ENCODE measurements around the gene AMMECR1. TPM values are rescaled to one million over a fixed set of nuclear protein-coding genes. Genes with fewer than 3 reads are reported as not detected.

AMMECR1 gene
- total and polyA plus RNA-seq, 8 donors: 0.45 to 28.7 (median 3.6) TPM

GRCh38 chrX:110161361-110161686 lies 156.6 kb downstream of the AMMECR1 start:
- H3K9me3 ChIP-seq: no peaks in the 10 kb centered on the region
- TF ChIP-seq CTCF (IDR thresholded peaks at IDR 0.05) (no peak), POLR2A (IDR thresholded peaks at IDR 0.05) (no peak), EP300 (IDR thresholded peaks at IDR 0.05) (no peak)
- H3K4me3 ChIP-seq: no peak overlapping the region
- H3K27me3 ChIP-seq: no peaks in the 10 kb centered on the region
- intact Hi-C loops (cut with DNase I; ENCODE audit: low total_unique reads): loop anchor here (5.0 kb wide), 1 partner anchor 251 kb away; no protein-coding TSS in a partner anchor
- no peaks in the 10 kb centered on the region for H3K36me3 ChIP-seq
- H3K4me1 ChIP-seq: no peaks in the 10 kb centered on the region
- H3K27ac ChIP-seq: no peak overlapping the region
- WGBS, 5 donors: 63 to 100% (median 95%) methylated on average over 1 of the region's 1 CpG
- DNase-seq: no peak

- TF ChIP-seq POLR2A (IDR thresholded peaks at IDR 0.05): no peak
- no peak for TF ChIP-seq EP300 (IDR thresholded peaks at IDR 0.05)
- TF ChIP-seq CTCF (IDR thresholded peaks at IDR 0.05): no peak
- TF ChIP-seq POLR2AphosphoS5 (IDR thresholded peaks at IDR 0.05): no peak
- H3K9me3 ChIP-seq: no peaks in the 10 kb centered on the region
- H3K27ac ChIP-seq: no peak overlapping the region
- H3K27me3 ChIP-seq: peaks cover 0 to 4% (median 0%) of the 10 kb centered on the region in 3 donors
- intact Hi-C loops (cut with DNase I; ENCODE audit: low total_unique reads): loop anchor here (5.0 kb wide), 1 partner anchor 252 kb away; no protein-coding TSS in a partner anchor
- DNase-seq: no peak
- no peaks in the 10 kb centered on the region for H3K4me1 ChIP-seq
- H3K4me3 ChIP-seq: no peak overlapping the region
- 50 to 79% (median 66%) methylated on average over 2 of the region's 2 CpGs for WGBS, 5 donors
- H3K36me3 ChIP-seq: no peaks in the 10 kb centered on the region
These were observed 158.0 kb downstream of the AMMECR1 start for GRCh38 chrX:110159865-110160264.

GRCh38 chrX:110159235-110159634 lies 158.7 kb downstream of the AMMECR1 start:
- TF ChIP-seq POLR2AphosphoS5 (IDR thresholded peaks at IDR 0.05): no peak
- no peak for TF ChIP-seq EP300 (IDR thresholded peaks at IDR 0.05)
- no peak for TF ChIP-seq POLR2A (IDR thresholded peaks at IDR 0.05)
- TF ChIP-seq CTCF (IDR thresholded peaks at IDR 0.05): no peak
- no peak for DNase-seq
- Histone ChIP-seq H3K4me1 (no peaks in the 10 kb centered on the region), H3K9me3 (no peaks in the 10 kb centered on the region), H3K27ac (no peak overlapping the region), H3K4me3 (no peak overlapping the region), H3K36me3 (no peaks in the 10 kb centered on the region), H3K27me3 (peaks cover 0 to 8% (median 0%) of the 10 kb centered on the region in 3 donors)
- 69 to 89% (median 82%) methylated on average over 7 of the region's 7 CpGs for WGBS, 5 donors
- intact Hi-C loops (cut with DNase I; ENCODE audit: low total_unique reads): no loop called here

GRCh38 chrX:110157444-110157843 lies 160.4 kb downstream of the AMMECR1 start:
- Histone ChIP-seq H3K36me3 (no peaks in the 10 kb centered on the region), H3K27ac (no peak overlapping the region), H3K27me3 (peaks cover 0 to 8% (median 0%) of the 10 kb centered on the region in 3 donors), H3K9me3 (no peaks in the 10 kb centered on the region), H3K4me3 (no peak overlapping the region), H3K4me1 (no peaks in the 10 kb centered on the region)
- 53 to 92% (median 82%) methylated on average over 1 of the region's 1 CpG for WGBS, 5 donors
- no peak for DNase-seq
- TF ChIP-seq EP300 (IDR thresholded peaks at IDR 0.05) (no peak), POLR2A (IDR thresholded peaks at IDR 0.05) (no peak), POLR2AphosphoS5 (IDR thresholded peaks at IDR 0.05) (no peak), CTCF (IDR thresholded peaks at IDR 0.05) (no peak)
- intact Hi-C loops (cut with DNase I; ENCODE audit: low total_unique reads): no loop called here
